BJ (cell line): ENCODE measurements around the gene LRMDA. TPM values are rescaled to one million over a fixed set of nuclear protein-coding genes. Genes with fewer than 3 reads are reported as not detected.

Source experiments
- CTCF ChIA-PET: fragments of 350-600 bp; formaldehyde crosslinking; extraction: SDS; loops from one replicate; lab custom pipeline; 2021; ENCODE audit warnings: antibody characterized with exemption, inconsistent platforms; lab: Yijun Ruan, JAX
- POLR2A ChIA-PET: fragments of 300-600 bp; sonication (Branson Sonifier 250); formaldehyde crosslinking; extraction: SDS; loops from one replicate; lab custom pipeline; 2021; ENCODE audit warnings: antibody characterized with exemption; lab: Charles Lee
- DNase-seq: peaks from one replicate; pipeline ENCODE4 v3.0.0-alpha.2; 2011; ENCODE audit warnings: low read depth
- H3K27me3 ChIP-seq: 2 replicates; pipeline ENCODE4 v1.6.0; 2011; ENCODE audit warnings: low read length; ENCODE audit not compliant: control insufficient read depth, insufficient read depth
- H3K36me3 ChIP-seq: 2 replicates; pipeline ENCODE4 v1.5.1; 2011; ENCODE audit warnings: low read length; ENCODE audit not compliant: control insufficient read depth, insufficient read depth
- H3K4me3 ChIP-seq: 2 replicates; pipeline ENCODE4 v1.5.1; 2011; ENCODE audit warnings: low read depth, mild to moderate bottlenecking, control low read depth, low read length
- CTCF ChIP-seq: IDR thresholded peaks from 2 replicates; pipeline ENCODE4 v1.5.1; 2011; ENCODE audit warnings: low read depth, mild to moderate bottlenecking, control low read depth, inconsistent platforms, low read length, moderate library complexity; ENCODE audit not compliant: insufficient read depth
- polyA plus RNA-seq: library from polyadenylated mRNA; depleted of rRNA; stranded (reverse); fragments of >200 nt; gene quantifications from 2 replicates; pipeline ENCODE4 v1.2.3, GENCODE V29; 2011

Gene LRMDA
- polyA plus RNA-seq, 1 experiment = not detected

GRCh38 chr10:75825235-75825634 lies 393.8 kb downstream of the LRMDA start:
- no peak for TF ChIP-seq CTCF
- Histone ChIP-seq H3K36me3 (no peaks in the 10 kb centered on the region), H3K4me3 (no peak overlapping the region), H3K27me3 (no peaks in the 10 kb centered on the region)
- DNase-seq = no peak
- CTCF ChIA-PET = no interaction called here
- POLR2A ChIA-PET = no interaction called here

- no peak for DNase-seq
- Histone ChIP-seq H3K4me3 (no peak overlapping the region), H3K36me3 (no peaks in the 10 kb centered on the region), H3K27me3 (no peaks in the 10 kb centered on the region)
- CTCF ChIA-PET = interaction anchor here (0.8 kb wide), 1 partner anchor 16 kb away, joined by 4 read pairs; no protein-coding TSS in a partner anchor
- POLR2A ChIA-PET = no interaction called here
- TF ChIP-seq CTCF = no peak
Measured at GRCh38 chr10:75825661-75826060, 394.2 kb downstream of the LRMDA start.

GRCh38 chr10:75826846-75827245 lies 395.4 kb downstream of the LRMDA start:
- TF ChIP-seq CTCF = no peak
- no peaks in the 10 kb centered on the region for H3K36me3 ChIP-seq
- POLR2A ChIA-PET = no interaction called here
- H3K4me3 ChIP-seq = no peak overlapping the region
- CTCF ChIA-PET = interaction anchor here (1.0 kb wide), 1 partner anchor 24 kb away, joined by 3 read pairs; no protein-coding TSS in a partner anchor
- no peaks in the 10 kb centered on the region for H3K27me3 ChIP-seq
- no peak for DNase-seq

GRCh38 chr10:75827587-75828021 lies 396.2 kb downstream of the LRMDA start:
- Histone ChIP-seq H3K36me3 (no peaks in the 10 kb centered on the region), H3K27me3 (no peaks in the 10 kb centered on the region), H3K4me3 (no peak overlapping the region)
- ChIA-PET POLR2A (no interaction called here), CTCF (interaction anchor here (1.3 kb wide), 1 partner anchor 14 kb away, joined by 3 read pairs; no protein-coding TSS in a partner anchor)
- no peak for TF ChIP-seq CTCF
- DNase-seq = no peak

GRCh38 chr10:75828413-75828812 lies 397.0 kb downstream of the LRMDA start:
- CTCF ChIA-PET = interaction anchor here (1.3 kb wide), 1 partner anchor 15 kb away, joined by 3 read pairs; no protein-coding TSS in a partner anchor
- no peak for DNase-seq

More at GRCh38 chr10:75828413-75828812, 397.0 kb downstream of the LRMDA start:
- no peaks in the 10 kb centered on the region for H3K27me3 ChIP-seq
- no peak for TF ChIP-seq CTCF
- no peaks in the 10 kb centered on the region for H3K36me3 ChIP-seq
- POLR2A ChIA-PET = no interaction called here
- H3K4me3 ChIP-seq = no peak overlapping the region
